RWPE2 (cell line): ENCODE measurements around the gene IARS2.

Experiments used
- ATAC-seq: fragments of 200-7000 bp; cut with Tn5 transposase; 3 replicates; pipeline ENCODE4 v1.9.1; 2021; ENCODE audit warnings: low read depth
- DNase-seq: peaks from one replicate; pipeline ENCODE4 v3.0.0-alpha.2; 2020; ENCODE audit warnings: low spot score
- H3K27ac ChIP-seq: fragments of 450-650 bp; 2 replicates; pipeline ENCODE4 v1.5.1; 2017; ENCODE audit warnings: mild to moderate bottlenecking; ENCODE audit not compliant: poor library complexity, severe bottlenecking
- H3K27me3 ChIP-seq: fragments of 250-450 bp; sonication (Bioruptor Pico); 2 replicates; pipeline ENCODE4 v1.5.1; 2021; ENCODE audit warnings: mild to moderate bottlenecking, moderate library complexity; ENCODE audit not compliant: insufficient read depth, poor library complexity, severe bottlenecking
- H3K36me3 ChIP-seq: fragments of 250-450 bp; sonication (Bioruptor Pico); 2 replicates; pipeline ENCODE4 v1.5.1; 2020; ENCODE audit warnings: low read depth, mild to moderate bottlenecking, moderate library complexity
- H3K4me1 ChIP-seq: fragments of 250-450 bp; sonication (Bioruptor Pico); 2 replicates; pipeline ENCODE4 v1.5.1; 2021; ENCODE audit warnings: mild to moderate bottlenecking, moderate library complexity; ENCODE audit not compliant: insufficient read depth, poor library complexity, severe bottlenecking
- H3K4me3 ChIP-seq: fragments of 250-450 bp; sonication (Bioruptor Pico); 2 replicates; pipeline ENCODE4 v1.5.1; 2021; ENCODE audit warnings: mild to moderate bottlenecking, moderate library complexity; ENCODE audit not compliant: severe bottlenecking
- H3K9me3 ChIP-seq: fragments of 250-450 bp; sonication (Bioruptor Pico); 2 replicates; pipeline ENCODE4 v1.5.1; 2021; ENCODE audit warnings: mild to moderate bottlenecking, moderate library complexity; ENCODE audit not compliant: severe bottlenecking
- TF ChIP-seq, protein P1 (sequence below): fragments of 450-650 bp; IDR thresholded peaks from one replicate; pipeline ENCODE4 v1.5.1; 2017; ENCODE audit warnings: mild to moderate bottlenecking, moderate library complexity; ENCODE audit not compliant: poor library complexity, severe bottlenecking

The IARS2 gene

GRCh38 chr1:220188538-220188937 is 94.6 kb downstream of the IARS2 start:
- peaks cover 17% of the 10 kb centered on the region for H3K36me3 ChIP-seq
- ATAC-seq, result no peak
- H3K27ac ChIP-seq, result no peak overlapping the region
- no peaks in the 10 kb centered on the region for H3K4me1 ChIP-seq
- H3K4me3 ChIP-seq, result no peak overlapping the region
- H3K27me3 ChIP-seq, result no peaks in the 10 kb centered on the region
- H3K9me3 ChIP-seq, result no peaks in the 10 kb centered on the region
- TF ChIP-seq, protein P1, sequence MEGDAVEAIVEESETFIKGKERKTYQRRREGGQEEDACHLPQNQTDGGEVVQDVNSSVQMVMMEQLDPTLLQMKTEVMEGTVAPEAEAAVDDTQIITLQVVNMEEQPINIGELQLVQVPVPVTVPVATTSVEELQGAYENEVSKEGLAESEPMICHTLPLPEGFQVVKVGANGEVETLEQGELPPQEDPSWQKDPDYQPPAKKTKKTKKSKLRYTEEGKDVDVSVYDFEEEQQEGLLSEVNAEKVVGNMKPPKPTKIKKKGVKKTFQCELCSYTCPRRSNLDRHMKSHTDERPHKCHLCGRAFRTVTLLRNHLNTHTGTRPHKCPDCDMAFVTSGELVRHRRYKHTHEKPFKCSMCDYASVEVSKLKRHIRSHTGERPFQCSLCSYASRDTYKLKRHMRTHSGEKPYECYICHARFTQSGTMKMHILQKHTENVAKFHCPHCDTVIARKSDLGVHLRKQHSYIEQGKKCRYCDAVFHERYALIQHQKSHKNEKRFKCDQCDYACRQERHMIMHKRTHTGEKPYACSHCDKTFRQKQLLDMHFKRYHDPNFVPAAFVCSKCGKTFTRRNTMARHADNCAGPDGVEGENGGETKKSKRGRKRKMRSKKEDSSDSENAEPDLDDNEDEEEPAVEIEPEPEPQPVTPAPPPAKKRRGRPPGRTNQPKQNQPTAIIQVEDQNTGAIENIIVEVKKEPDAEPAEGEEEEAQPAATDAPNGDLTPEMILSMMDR, result no peak
- no peak for DNase-seq

DNA sequence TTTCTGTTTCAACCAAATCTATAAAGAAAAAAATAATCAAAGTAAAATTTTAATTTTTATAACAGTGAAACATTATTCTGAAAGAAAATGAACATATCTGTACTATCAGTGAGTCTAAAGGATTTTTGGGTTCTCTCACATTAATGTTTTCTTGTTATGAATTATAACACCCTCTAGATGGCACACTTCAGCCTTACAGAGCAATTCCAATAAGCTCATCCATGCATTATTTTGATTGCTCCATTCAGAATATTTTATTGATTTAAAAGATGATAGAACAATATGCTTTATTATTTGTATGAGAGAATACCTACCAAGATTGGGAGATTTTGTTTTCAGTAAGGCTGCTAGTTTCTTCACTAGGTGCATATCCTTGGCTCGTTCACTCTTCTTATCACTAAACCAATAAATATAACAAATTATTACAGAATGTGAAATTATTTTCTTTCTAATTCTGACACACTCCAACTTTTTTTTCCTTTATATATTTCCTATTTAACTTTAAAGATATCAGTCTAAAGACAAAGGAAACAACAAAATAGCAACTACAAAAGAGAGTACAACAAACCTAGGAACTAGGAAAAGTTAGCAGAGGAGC is 95.9 kb downstream of the IARS2 start:
- DNase-seq (no peak), ATAC-seq (no peak)
- no peak overlapping the region for H3K27ac ChIP-seq
- H3K27me3 ChIP-seq, result no peaks in the 10 kb centered on the region
- TF ChIP-seq, protein P1, result peak; percentile 60
- H3K9me3 ChIP-seq, result no peaks in the 10 kb centered on the region
- H3K36me3 ChIP-seq, result peaks cover 20% of the 10 kb centered on the region
- no peaks in the 10 kb centered on the region for H3K4me1 ChIP-seq
- no peak overlapping the region for H3K4me3 ChIP-seq

GRCh38 chr1:220195701-220196100 is 101.8 kb downstream of the IARS2 start:
- no peaks in the 10 kb centered on the region for H3K9me3 ChIP-seq
- TF ChIP-seq, protein P1, result no peak
- H3K4me1 ChIP-seq, result no peaks in the 10 kb centered on the region
- no peaks in the 10 kb centered on the region for H3K27me3 ChIP-seq
- no peak overlapping the region for H3K27ac ChIP-seq
- DNase-seq, result no peak
- peaks cover 8% of the 10 kb centered on the region; the same call in 1 of the 2 replicates for H3K36me3 ChIP-seq
- H3K4me3 ChIP-seq, result no peak overlapping the region
- ATAC-seq, result no peak
